CD4-positive, alpha-beta T cell (primary cell): ENCODE measurements around the gene SIRPD. TPM values are rescaled to one million over a fixed set of nuclear protein-coding genes. Genes with fewer than 3 reads are reported as not detected.

ENCODE experiments used
- ATAC-seq: fragments of 200-7000 bp; cut with Tn5 transposase; one replicate; pipeline ENCODE4 v1.10.0; 2022; ENCODE audit warnings: mild to moderate bottlenecking; ENCODE audit not compliant: poor library complexity
- CTCF ChIA-PET: fragments of 350-600 bp; sonication (Branson Sonifier 250); formaldehyde crosslinking; loops from one replicate; lab custom pipeline; 2021; ENCODE audit warnings: antibody characterized with exemption, inconsistent platforms; lab: Charles Lee
- POLR2A ChIA-PET: fragments of 350-600 bp; sonication (Branson Sonifier 250); formaldehyde crosslinking; loops from one replicate; lab custom pipeline; 2021; ENCODE audit warnings: antibody characterized with exemption, inconsistent platforms; lab: Charles Lee
- DNase-seq, 14 experiments: peaks; one replicate each; pipeline ENCODE4 v3.0.0-alpha.2; 2013 to 2020; ENCODE audit warnings: mixed read lengths in 2 of 14
- H3K27ac ChIP-seq, 2 donors: one replicate each; pipeline versions ENCODE4 v1.5.1 to v1.7.0; 2013; ENCODE audit warnings: low read length in 2 of 2, low read depth in 1 of 2, mild to moderate bottlenecking in 1 of 2
- H3K27me3 ChIP-seq, 2 experiments: 1 replicate in 1 of 2; 2 replicates in 1 of 2; pipeline versions ENCODE4 v1.6.1 to v1.7.0; 2013; ENCODE audit warnings: low read length in 2 of 2, control low read depth in 1 of 2, mild to moderate bottlenecking in 1 of 2, moderate library complexity in 1 of 2; ENCODE audit not compliant: insufficient read depth in 2 of 2, control insufficient read depth in 1 of 2
- H3K36me3 ChIP-seq: one replicate; pipeline ENCODE4 v1.6.1; 2013; ENCODE audit warnings: low read length, control low read depth; ENCODE audit not compliant: insufficient read depth
- H3K4me1 ChIP-seq: one replicate; pipeline ENCODE4 v1.6.1; 2013; ENCODE audit warnings: low read length, control low read depth; ENCODE audit not compliant: insufficient read depth
- H3K4me3 ChIP-seq: one replicate; pipeline ENCODE4 v1.5.1; 2013; ENCODE audit warnings: mild to moderate bottlenecking, low read length, moderate library complexity
- H3K9me3 ChIP-seq, 2 experiments: 1 replicate in 1 of 2; 2 replicates in 1 of 2; pipeline versions ENCODE4 v1.6.1 to v1.7.0; 2013; ENCODE audit warnings: low read length in 2 of 2, mild to moderate bottlenecking in 2 of 2, control low read depth in 1 of 2, moderate library complexity in 1 of 2; ENCODE audit not compliant: control insufficient read depth in 1 of 2, insufficient read depth in 1 of 2
- H3K27ac Mint-ChIP-seq: one replicate; pipeline ENCODE4 v1.8.0; 2020; ENCODE audit warnings: mixed read lengths
- H3K27me3 Mint-ChIP-seq: one replicate; pipeline ENCODE4 v1.8.0; 2021; ENCODE audit warnings: mixed read lengths
- H3K36me3 Mint-ChIP-seq: one replicate; pipeline ENCODE4 v1.8.0; 2021; ENCODE audit warnings: low read depth, mixed read lengths
- H3K4me1 Mint-ChIP-seq: one replicate; pipeline ENCODE4 v1.8.0; 2021; ENCODE audit warnings: low read depth, mixed read lengths
- H3K4me3 Mint-ChIP-seq: one replicate; pipeline ENCODE4 v1.8.0; 2020; ENCODE audit warnings: mild to moderate bottlenecking, mixed read lengths
- H3K9me3 Mint-ChIP-seq: one replicate; pipeline ENCODE4 v1.8.0; 2020; ENCODE audit warnings: mixed read lengths
- intact Hi-C, 2 experiments: fragments of 100-400 bp; cut with DNase I in 1 of 2; cut with micrococcal nuclease in 1 of 2; formaldehyde crosslinking; loops; one replicate each; pipeline versions ENCODE4 v1.15.1 to v1.9.0; 2023 to 2025; cut with DNase I, micrococcal nuclease
- total RNA-seq, 174 experiments: library from RNA in 2 of 174; stranded (reverse) in 2 of 174; gene quantifications; one replicate each; pipeline ENCODE4 v1.2.3 and lab custom pipeline; 2021 to 2026
- TF ChIP-seq, protein P1 (sequence below): fragments of 200-600 bp; IDR thresholded peaks from one replicate; pipeline ENCODE4 v1.8.0; 2022; ENCODE audit warnings: antibody characterized with exemption, mild to moderate bottlenecking

SIRPD gene
- total RNA-seq, 2 experiments from 2014 or later, result 0.28 to 0.55 TPM

DNA sequence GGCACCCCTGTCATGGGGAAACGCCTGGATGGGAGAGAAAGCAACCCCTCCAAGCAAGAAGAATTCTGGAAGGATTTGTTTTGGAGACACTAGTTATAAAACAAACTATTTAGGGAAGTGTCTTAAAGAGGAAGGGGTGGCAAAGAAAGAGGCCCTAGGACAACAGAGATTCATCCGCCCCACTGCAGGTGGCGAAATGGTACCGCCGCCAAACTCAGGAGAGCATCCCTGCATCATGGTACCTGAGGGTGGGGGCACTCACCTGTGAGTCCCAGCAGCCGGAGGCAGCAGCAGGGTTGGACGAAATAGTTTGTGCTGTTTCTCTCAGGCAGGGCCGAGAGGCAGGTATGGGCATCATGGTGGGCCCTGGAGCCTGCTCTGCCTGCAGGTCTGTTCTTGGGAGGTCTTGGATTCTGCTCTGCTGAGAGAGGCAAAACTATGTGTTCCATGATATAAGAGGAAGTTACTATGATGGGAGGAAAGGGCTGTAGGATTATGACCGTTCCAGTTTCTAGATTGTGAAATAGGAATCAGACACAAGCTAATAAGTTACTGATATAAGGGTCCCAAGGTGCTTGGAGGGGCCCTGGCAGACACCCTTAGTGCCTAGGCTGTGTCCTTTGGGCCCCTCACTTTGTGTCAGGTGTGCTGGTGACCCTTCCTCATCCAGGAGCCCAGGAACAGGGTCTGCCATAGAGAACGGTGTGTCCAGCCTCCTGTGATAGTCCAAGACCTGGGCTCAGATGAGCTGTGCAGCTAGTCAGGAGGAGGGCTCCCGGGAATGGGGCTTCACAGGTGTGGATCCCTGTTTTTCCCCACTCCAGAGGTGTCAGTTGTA is 20.4 kb downstream of the SIRPD start:
- Histone ChIP-seq H3K27me3 (no peaks in the 10 kb centered on the region), H3K27ac (no peak overlapping the region), H3K4me3 (no peak overlapping the region), H3K36me3 (no peaks in the 10 kb centered on the region), H3K4me1 (peaks cover 3% of the 10 kb centered on the region), H3K9me3 (no peaks in the 10 kb centered on the region)
- Mint-ChIP-seq H3K36me3 (no peaks in the 10 kb centered on the region), H3K27ac (no peak overlapping the region), H3K4me3 (no peak overlapping the region), H3K27me3 (no peaks in the 10 kb centered on the region), H3K9me3 (peaks cover 7% of the 10 kb centered on the region), H3K4me1 (peaks cover 6% of the 10 kb centered on the region)
- ChIA-PET CTCF (no interaction called here), POLR2A (no interaction called here)
- DNase-seq, result peak in 1 of 14 experiments; percentile 22
- TF ChIP-seq, protein P1, sequence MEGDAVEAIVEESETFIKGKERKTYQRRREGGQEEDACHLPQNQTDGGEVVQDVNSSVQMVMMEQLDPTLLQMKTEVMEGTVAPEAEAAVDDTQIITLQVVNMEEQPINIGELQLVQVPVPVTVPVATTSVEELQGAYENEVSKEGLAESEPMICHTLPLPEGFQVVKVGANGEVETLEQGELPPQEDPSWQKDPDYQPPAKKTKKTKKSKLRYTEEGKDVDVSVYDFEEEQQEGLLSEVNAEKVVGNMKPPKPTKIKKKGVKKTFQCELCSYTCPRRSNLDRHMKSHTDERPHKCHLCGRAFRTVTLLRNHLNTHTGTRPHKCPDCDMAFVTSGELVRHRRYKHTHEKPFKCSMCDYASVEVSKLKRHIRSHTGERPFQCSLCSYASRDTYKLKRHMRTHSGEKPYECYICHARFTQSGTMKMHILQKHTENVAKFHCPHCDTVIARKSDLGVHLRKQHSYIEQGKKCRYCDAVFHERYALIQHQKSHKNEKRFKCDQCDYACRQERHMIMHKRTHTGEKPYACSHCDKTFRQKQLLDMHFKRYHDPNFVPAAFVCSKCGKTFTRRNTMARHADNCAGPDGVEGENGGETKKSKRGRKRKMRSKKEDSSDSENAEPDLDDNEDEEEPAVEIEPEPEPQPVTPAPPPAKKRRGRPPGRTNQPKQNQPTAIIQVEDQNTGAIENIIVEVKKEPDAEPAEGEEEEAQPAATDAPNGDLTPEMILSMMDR, result no peak
- intact Hi-C loops, result loop anchor here in 1 of 2 experiments (10.0 kb wide), 1 partner anchor 198 kb away; no protein-coding TSS in a partner anchor
- ATAC-seq, result no peak

GRCh38 chr20:1535420-1536175 is 21.9 kb downstream of the SIRPD start:
- Mint-ChIP-seq H3K27me3 (no peaks in the 10 kb centered on the region), H3K27ac (no peak overlapping the region), H3K4me1 (peaks cover 6% of the 10 kb centered on the region), H3K4me3 (no peak overlapping the region), H3K9me3 (peaks cover 2% of the 10 kb centered on the region), H3K36me3 (no peaks in the 10 kb centered on the region)
- ATAC-seq (no peak), DNase-seq (peak in 2 of 14 experiments; percentile 42)
- no peaks in the 10 kb centered on the region for H3K36me3 ChIP-seq
- ChIA-PET POLR2A (no interaction called here), CTCF (no interaction called here)
- no peak overlapping the region for H3K4me3 ChIP-seq
- H3K4me1 ChIP-seq, result peaks cover 3% of the 10 kb centered on the region
- H3K27me3 ChIP-seq, result no peaks in the 10 kb centered on the region
- no peaks in the 10 kb centered on the region for H3K9me3 ChIP-seq
- intact Hi-C loops, result loop anchor here (1.0 to 10.0 kb wide), 3 partner anchors 199 to 241 kb away; no protein-coding TSS in a partner anchor
- no peak overlapping the region for H3K27ac ChIP-seq
- TF ChIP-seq, protein P1, result no peak

DNA sequence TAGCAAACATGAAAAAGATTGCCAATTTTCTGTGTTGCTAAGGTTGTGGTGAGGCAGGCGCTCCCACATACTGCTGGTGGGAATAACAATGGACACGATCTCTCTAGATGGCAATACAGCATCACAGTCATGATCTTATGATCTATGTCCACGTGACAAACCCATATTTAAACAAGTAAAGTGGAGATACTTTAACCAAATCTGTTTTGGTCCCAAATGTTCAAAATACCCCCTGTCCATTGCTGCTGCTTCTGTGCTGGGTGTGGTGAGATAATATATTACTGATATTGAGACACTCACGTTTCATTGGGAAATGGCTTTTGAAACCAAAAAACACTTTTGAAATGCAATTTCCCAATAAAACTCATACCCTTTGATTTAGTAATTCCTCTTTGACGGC is 23.0 kb downstream of the SIRPD start:
- no peaks in the 10 kb centered on the region for H3K27me3 Mint-ChIP-seq
- ATAC-seq (no peak), DNase-seq (peak in 1 of 14 experiments; percentile 17)
- no peaks in the 10 kb centered on the region for H3K27me3 ChIP-seq
- no peaks in the 10 kb centered on the region for H3K36me3 ChIP-seq
- ChIA-PET CTCF (no interaction called here), POLR2A (no interaction called here)
- TF ChIP-seq, protein P1, result no peak
- no peak overlapping the region for H3K4me3 Mint-ChIP-seq
- H3K27ac ChIP-seq, result no peak overlapping the region
- H3K27ac Mint-ChIP-seq, result no peak overlapping the region
- no peaks in the 10 kb centered on the region for H3K9me3 Mint-ChIP-seq
- peaks cover 3% of the 10 kb centered on the region for H3K4me1 ChIP-seq
- no peaks in the 10 kb centered on the region for H3K9me3 ChIP-seq
- intact Hi-C loops, result loop anchor here (2.0 to 10.0 kb wide), 2 partner anchors 200 to 242 kb away; no protein-coding TSS in a partner anchor
- no peak overlapping the region for H3K4me3 ChIP-seq
- peaks cover 6% of the 10 kb centered on the region for H3K4me1 Mint-ChIP-seq
- H3K36me3 Mint-ChIP-seq, result no peaks in the 10 kb centered on the region
